Measurements from ENCODE around the gene SLC5A10. TPM values are rescaled to one million over a fixed set of nuclear protein-coding genes. Genes with fewer than 3 reads are reported as not detected.
A peak's percentile ranks its signal among the peaks of the same experiment; 100 is the strongest.

Gene SLC5A10
- not detected for total RNA-seq

DNA sequence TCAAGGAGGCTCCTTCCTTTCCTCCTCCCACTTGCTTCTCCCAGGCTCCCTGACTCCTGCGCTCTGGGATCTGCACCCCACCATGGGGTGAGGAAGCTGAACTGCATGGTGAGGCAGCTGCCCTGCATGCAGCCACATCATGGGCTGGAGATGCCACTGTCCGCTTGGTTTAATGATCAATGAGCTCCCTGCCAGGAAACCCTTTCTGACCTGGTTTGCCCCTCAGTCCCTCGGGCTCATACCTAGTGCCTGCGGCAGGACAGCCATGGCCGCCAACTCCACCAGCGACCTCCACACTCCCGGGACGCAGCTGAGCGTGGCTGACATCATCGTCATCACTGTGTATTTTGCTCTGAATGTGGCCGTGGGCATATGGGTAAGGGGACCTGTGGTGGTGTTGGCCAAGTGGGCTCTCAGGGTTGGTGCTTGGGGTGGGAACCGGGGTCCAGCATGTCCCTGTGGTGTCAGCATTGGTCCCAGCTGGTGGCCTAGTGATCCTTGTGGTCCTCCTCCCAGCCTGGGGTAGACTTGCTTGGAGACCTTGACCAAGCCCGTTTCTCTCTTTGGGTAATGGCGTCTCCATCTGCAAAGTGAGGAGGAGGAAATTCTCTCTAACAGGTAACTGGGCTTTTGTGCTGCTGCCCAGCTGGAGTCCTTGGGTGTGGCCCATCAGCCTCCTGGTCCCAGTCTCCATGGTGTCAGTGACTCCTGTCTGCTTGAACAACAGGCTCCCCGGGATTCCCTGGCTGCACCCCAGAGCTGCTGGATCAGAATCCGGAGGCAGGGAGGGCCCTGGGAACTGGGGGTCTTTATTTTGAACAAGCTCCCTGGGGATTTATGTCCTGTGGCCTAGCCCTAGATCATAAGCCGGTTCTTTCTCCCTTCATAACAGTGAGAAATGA is at the start of gene SLC5A10:
Gene SLC5A10, plus strand, starts transcription at position 225 of the 902 bp plus-strand sequence. Its CDS starts 41 bp downstream, at position 266.
- H3K4me3 ChIP-seq = no peak within 1 kb of the TSS
- peak in 1 of 3 donors; percentile 24 for DNase-seq
- H3K9me3 ChIP-seq = no peaks in the 10 kb centered on the region
- H3K4me1 ChIP-seq = no peaks in the 10 kb centered on the region
- no peaks in the 10 kb centered on the region for H3K27me3 ChIP-seq
- TF ChIP-seq CTCF (IDR thresholded peaks at IDR 0.05) (peak in 2 of 6 experiments; percentile 11 to 14), POLR2A (IDR thresholded peaks at IDR 0.05) (no peak)
- no peaks in the 10 kb centered on the region for H3K36me3 ChIP-seq
- no peak within 1 kb of the TSS for H3K27ac ChIP-seq

GRCh38 chr17:18904482-18904881 is 47.5 kb upstream of the SLC5A10 start:
- Histone ChIP-seq H3K9me3 (no peaks in the 10 kb centered on the region), H3K4me3 (no peak overlapping the region), H3K27ac (no peak overlapping the region), H3K27me3 (no peaks in the 10 kb centered on the region), H3K36me3 (peaks cover 0 to 45% (median 0%) of the 10 kb centered on the region in 3 donors), H3K4me1 (peaks cover 0 to 16% (median 6%) of the 10 kb centered on the region in 4 donors)
- no peak for DNase-seq
- no peak for TF ChIP-seq POLR2A (IDR thresholded peaks at IDR 0.05)
- TF ChIP-seq CTCF (IDR thresholded peaks at IDR 0.05) = no peak

DNA sequence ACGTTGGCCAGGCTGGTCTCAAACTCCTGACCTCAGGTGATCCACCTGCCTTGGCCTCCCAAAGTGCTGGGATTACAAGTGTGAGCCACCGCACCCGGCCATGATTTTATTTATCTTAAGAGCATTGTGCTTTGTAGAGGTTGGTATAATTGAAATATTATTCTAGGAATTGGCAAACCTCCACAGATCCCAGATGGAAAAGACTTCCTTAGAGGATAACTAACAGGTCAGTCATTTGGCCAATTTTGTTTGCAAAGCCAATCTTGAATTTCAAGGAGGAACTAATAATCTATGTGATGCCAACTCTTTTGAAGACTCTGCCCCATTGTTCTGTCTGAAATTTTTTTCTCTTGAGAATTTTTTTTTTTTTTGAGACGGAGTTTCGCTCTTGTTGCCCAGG is 46.7 kb upstream of the SLC5A10 start:
- Histone ChIP-seq H3K27ac (no peak overlapping the region), H3K4me1 (peaks cover 0 to 15% (median 5%) of the 10 kb centered on the region in 4 donors), H3K4me3 (no peak overlapping the region), H3K9me3 (no peaks in the 10 kb centered on the region), H3K36me3 (peaks cover 0 to 50% (median 0%) of the 10 kb centered on the region in 3 donors), H3K27me3 (no peaks in the 10 kb centered on the region)
- no peak for DNase-seq
- TF ChIP-seq POLR2A (IDR thresholded peaks at IDR 0.05) (no peak), CTCF (IDR thresholded peaks at IDR 0.05) (no peak)

- no peaks in the 10 kb centered on the region for H3K27me3 ChIP-seq
- DNase-seq = no peak
- H3K4me1 ChIP-seq = no peaks in the 10 kb centered on the region
- TF ChIP-seq CTCF (IDR thresholded peaks at IDR 0.05) (no peak), POLR2A (IDR thresholded peaks at IDR 0.05) (no peak)
- no peak overlapping the region for H3K27ac ChIP-seq
- H3K4me3 ChIP-seq = no peak overlapping the region
- peaks cover 0 to 62% (median 0%) of the 10 kb centered on the region in 3 donors for H3K36me3 ChIP-seq
- H3K9me3 ChIP-seq = no peaks in the 10 kb centered on the region
Measured at GRCh38 chr17:18910326-18910725, 41.6 kb upstream of the SLC5A10 start.

GRCh38 chr17:18910881-18911280 is 41.1 kb upstream of the SLC5A10 start:
- H3K4me3 ChIP-seq = no peak overlapping the region
- H3K9me3 ChIP-seq = no peaks in the 10 kb centered on the region
- H3K27ac ChIP-seq = no peak overlapping the region
- DNase-seq = no peak
- no peaks in the 10 kb centered on the region for H3K4me1 ChIP-seq
- H3K27me3 ChIP-seq = no peaks in the 10 kb centered on the region
- no peak for TF ChIP-seq POLR2A (IDR thresholded peaks at IDR 0.05)
- TF ChIP-seq CTCF (IDR thresholded peaks at IDR 0.05) = no peak
- H3K36me3 ChIP-seq = peaks cover 0 to 64% (median 0%) of the 10 kb centered on the region in 3 donors

Measured in Peyer's patch (tissue), 4 donors.